Retinal pigment epithelial cell (primary cell): ENCODE results near the gene ERC2.
A peak's percentile ranks its signal among the peaks of the same experiment; 100 is the strongest.

ENCODE experiments used
- DNase-seq: peaks from one replicate; pipeline ENCODE4 v3.0.0-alpha.2; 2010; ENCODE audit warnings: low read depth
- H3K4me3 ChIP-seq: 2 replicates; pipeline ENCODE4 v1.5.1; 2011; ENCODE audit warnings: mild to moderate bottlenecking, low read length, control low read depth, moderate library complexity
- TF ChIP-seq, protein P1 (sequence below): conservative IDR thresholded peaks from 2 replicates; pipeline ENCODE4 v1.5.1; 2011; ENCODE audit warnings: low read depth, low read length, control low read depth, inconsistent platforms

Gene ERC2

GRCh38 chr3:55723653-55724406 lies 744.4 kb downstream of the ERC2 start:
- DNase-seq = no peak
- no peak overlapping the region for H3K4me3 ChIP-seq

DNA sequence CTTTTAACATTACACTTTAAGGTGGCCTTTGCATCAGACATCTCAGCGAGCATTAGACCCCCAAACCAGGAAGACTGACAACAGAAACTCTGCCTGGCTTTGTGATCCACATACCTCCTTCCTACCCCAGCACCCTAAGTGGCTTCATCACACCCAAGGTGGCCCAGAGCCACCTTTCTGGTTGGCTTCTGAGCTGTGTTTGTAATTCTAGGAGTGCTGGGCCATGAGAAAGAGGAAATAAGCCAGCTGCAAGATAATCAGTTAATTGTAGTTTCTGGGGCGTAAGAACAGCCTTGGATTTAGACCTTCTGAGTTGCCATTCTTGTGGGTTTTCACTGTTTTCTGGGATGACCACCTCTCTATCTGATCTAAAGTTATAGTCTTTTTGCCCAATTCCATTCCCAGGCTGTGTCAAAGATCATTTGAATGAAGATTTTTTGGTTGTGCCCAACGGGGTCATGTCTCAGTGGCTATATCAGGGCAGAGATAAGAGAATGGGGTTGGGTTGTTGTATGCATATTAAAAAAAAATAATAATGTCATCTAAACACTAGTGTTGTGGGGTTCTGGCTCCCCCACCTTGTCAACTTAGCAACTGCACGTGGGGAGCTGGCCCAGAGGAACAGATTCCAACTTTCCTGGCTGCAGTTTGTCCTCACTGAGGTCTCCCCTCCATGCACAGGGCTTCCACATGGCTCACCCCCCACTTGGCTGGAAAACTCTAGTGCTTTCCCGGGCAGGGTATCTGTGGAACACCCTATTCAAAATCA lies 746.4 kb downstream of the ERC2 start:
- TF ChIP-seq, protein P1, sequence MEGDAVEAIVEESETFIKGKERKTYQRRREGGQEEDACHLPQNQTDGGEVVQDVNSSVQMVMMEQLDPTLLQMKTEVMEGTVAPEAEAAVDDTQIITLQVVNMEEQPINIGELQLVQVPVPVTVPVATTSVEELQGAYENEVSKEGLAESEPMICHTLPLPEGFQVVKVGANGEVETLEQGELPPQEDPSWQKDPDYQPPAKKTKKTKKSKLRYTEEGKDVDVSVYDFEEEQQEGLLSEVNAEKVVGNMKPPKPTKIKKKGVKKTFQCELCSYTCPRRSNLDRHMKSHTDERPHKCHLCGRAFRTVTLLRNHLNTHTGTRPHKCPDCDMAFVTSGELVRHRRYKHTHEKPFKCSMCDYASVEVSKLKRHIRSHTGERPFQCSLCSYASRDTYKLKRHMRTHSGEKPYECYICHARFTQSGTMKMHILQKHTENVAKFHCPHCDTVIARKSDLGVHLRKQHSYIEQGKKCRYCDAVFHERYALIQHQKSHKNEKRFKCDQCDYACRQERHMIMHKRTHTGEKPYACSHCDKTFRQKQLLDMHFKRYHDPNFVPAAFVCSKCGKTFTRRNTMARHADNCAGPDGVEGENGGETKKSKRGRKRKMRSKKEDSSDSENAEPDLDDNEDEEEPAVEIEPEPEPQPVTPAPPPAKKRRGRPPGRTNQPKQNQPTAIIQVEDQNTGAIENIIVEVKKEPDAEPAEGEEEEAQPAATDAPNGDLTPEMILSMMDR = peak; percentile 74
- no peak for DNase-seq
- H3K4me3 ChIP-seq = no peak overlapping the region

More at GRCh38 chr3:55723653-55724406, 744.4 kb downstream of the ERC2 start:
- TF ChIP-seq, protein P1 = no peak

GRCh38 chr3:55720614-55721013 lies 747.7 kb downstream of the ERC2 start:
- TF ChIP-seq, protein P1 = no peak
- DNase-seq = no peak
- H3K4me3 ChIP-seq = no peak overlapping the region

DNA sequence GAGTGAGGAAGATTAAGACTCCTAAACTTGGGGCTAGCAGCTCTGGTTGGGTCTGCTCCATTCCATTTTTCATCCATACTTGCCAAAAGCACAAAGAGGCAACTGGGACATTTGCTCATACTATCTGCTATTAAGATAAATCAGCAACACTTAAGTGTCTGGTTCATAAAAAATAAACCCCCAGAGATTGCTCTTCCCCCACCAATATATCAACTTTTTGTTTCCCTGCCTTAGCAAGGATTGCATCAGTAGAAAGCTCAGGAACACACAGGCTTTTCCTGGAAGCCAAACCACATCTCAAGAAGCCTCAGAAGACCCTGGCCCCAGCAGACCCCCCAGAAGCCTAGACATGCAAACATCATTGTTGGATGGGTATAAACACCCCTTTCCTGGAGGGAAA lies 748.8 kb downstream of the ERC2 start:
- DNase-seq = no peak
- TF ChIP-seq, protein P1 = no peak
- H3K4me3 ChIP-seq = no peak overlapping the region

DNA sequence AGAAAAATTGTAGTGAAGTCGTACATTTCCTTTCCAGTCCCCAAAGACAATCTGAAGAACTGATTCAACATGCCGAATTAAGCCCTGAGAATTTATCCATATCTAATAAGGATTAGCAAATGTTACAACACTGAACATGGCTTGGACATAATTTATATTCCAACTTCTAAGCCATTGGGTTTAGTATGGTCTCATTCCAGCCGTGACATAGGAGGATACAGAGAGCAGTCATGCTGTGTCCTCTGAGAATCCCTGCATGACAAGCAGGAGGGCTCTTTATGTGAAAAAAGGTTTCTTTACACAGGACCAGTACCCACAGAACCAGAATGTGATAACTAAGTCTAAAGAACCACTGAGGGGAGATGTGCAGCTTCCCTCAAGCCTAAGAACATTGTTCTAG lies 749.3 kb downstream of the ERC2 start:
- TF ChIP-seq, protein P1 = no peak
- no peak for DNase-seq
- H3K4me3 ChIP-seq = no peak overlapping the region

GRCh38 chr3:55718521-55718921 lies 749.7 kb downstream of the ERC2 start:
- TF ChIP-seq, protein P1 = no peak
- H3K4me3 ChIP-seq = no peak overlapping the region
- DNase-seq = peak; percentile 11
